Measurements from ENCODE around the gene KRI1. TPM values are rescaled to one million over a fixed set of nuclear protein-coding genes. Genes with fewer than 3 reads are reported as not detected.
"Not testable (repeated sequence)": the region's sequence is repeated elsewhere in the genome, so short reads cannot be mapped to it uniquely, and the experiment has no call there.

Gene KRI1
- total RNA-seq, 4 donors from 2014 or later = 16.0 to 28.0 (median 20.1) TPM

- peaks cover 0 to 5% (median 0%) of the 10 kb centered on the region in 3 donors for H3K4me1 ChIP-seq
- H3K4me3 ChIP-seq = no peak overlapping the region
- H3K36me3 ChIP-seq = no peaks in the 10 kb centered on the region
- peaks cover 45% of the 10 kb centered on the region for H3K27me3 ChIP-seq
- 36 to 74% methylated on average over 3 to 18 of the region's 20 CpGs for WGBS, 2 donors (ENCODE audit: low coverage in 1 of 2)
- no peak for ATAC-seq
- no peak overlapping the region for H3K27ac ChIP-seq
- TF ChIP-seq EP300 (IDR thresholded peaks at IDR 0.05) (no peak), CTCF (IDR thresholded peaks at IDR 0.05) (no peak), POLR2AphosphoS5 (IDR thresholded peaks at IDR 0.05) (no peak), POLR2A (IDR thresholded peaks at IDR 0.05) (no peak)
- H3K9me3 ChIP-seq = no peaks in the 10 kb centered on the region
Measured at GRCh38 chr19:10538204-10538983, 27.4 kb downstream of the KRI1 start.

GRCh38 chr19:10537668-10538067 is 28.1 kb downstream of the KRI1 start:
- no peak overlapping the region for H3K27ac ChIP-seq
- H3K9me3 ChIP-seq = no peaks in the 10 kb centered on the region
- H3K4me3 ChIP-seq = no peak overlapping the region
- H3K4me1 ChIP-seq = no peaks in the 10 kb centered on the region
- H3K36me3 ChIP-seq = no peaks in the 10 kb centered on the region
- ATAC-seq = no peak
- TF ChIP-seq POLR2AphosphoS5 (IDR thresholded peaks at IDR 0.05) (no peak), EP300 (IDR thresholded peaks at IDR 0.05) (no peak), POLR2A (IDR thresholded peaks at IDR 0.05) (no peak), CTCF (IDR thresholded peaks at IDR 0.05) (no peak)
- peaks cover 45% of the 10 kb centered on the region for H3K27me3 ChIP-seq
- 59 to 64% methylated on average over 5 to 9 of the region's 11 CpGs for WGBS, 2 donors (ENCODE audit: low coverage in 1 of 2)

- no peaks in the 10 kb centered on the region for H3K4me1 ChIP-seq
- H3K4me3 ChIP-seq = no peak overlapping the region
- H3K27ac ChIP-seq = no peak overlapping the region
- TF ChIP-seq POLR2A (IDR thresholded peaks at IDR 0.05) = no peak
- no peak for TF ChIP-seq EP300 (IDR thresholded peaks at IDR 0.05)
- TF ChIP-seq CTCF (IDR thresholded peaks at IDR 0.05) = no peak
- no peak for TF ChIP-seq POLR2AphosphoS5 (IDR thresholded peaks at IDR 0.05)
- 50 to 77% methylated on average over 2 to 5 of the region's 6 CpGs for WGBS, 2 donors (ENCODE audit: low coverage in 1 of 2)
- ATAC-seq = no peak
- H3K27me3 ChIP-seq = peaks cover 45% of the 10 kb centered on the region
- no peaks in the 10 kb centered on the region for H3K9me3 ChIP-seq
- H3K36me3 ChIP-seq = no peaks in the 10 kb centered on the region
Measured at GRCh38 chr19:10535613-10536012, 30.2 kb downstream of the KRI1 start.

- no peak for TF ChIP-seq POLR2AphosphoS5 (IDR thresholded peaks at IDR 0.05)
- no peak for TF ChIP-seq EP300 (IDR thresholded peaks at IDR 0.05)
- WGBS, 2 donors (ENCODE audit: low coverage in 1 of 2) = 15 to 56% methylated on average over 4 to 8 of the region's 10 CpGs
- peak overlapping the region in 2 of 4 donors; percentile 43 to 54 for H3K27ac ChIP-seq
- H3K9me3 ChIP-seq = no peaks in the 10 kb centered on the region
- H3K27me3 ChIP-seq = peaks cover 37% of the 10 kb centered on the region
- H3K4me3 ChIP-seq = no peak overlapping the region
- H3K4me1 ChIP-seq = no peaks in the 10 kb centered on the region
- H3K36me3 ChIP-seq = no peaks in the 10 kb centered on the region
- peak; percentile 36 for ATAC-seq
Measured at GRCh38 chr19:10533646-10534386, 32.0 kb downstream of the KRI1 start.

GRCh38 chr19:10532457-10532856 is 33.4 kb downstream of the KRI1 start:
- Histone ChIP-seq H3K4me1 (no peaks in the 10 kb centered on the region), H3K27me3 (peaks cover 24% of the 10 kb centered on the region), H3K4me3 (no peak overlapping the region), H3K27ac (no peak overlapping the region), H3K9me3 (no peaks in the 10 kb centered on the region), H3K36me3 (no peaks in the 10 kb centered on the region)
- ATAC-seq = no peak
- TF ChIP-seq POLR2AphosphoS5 (IDR thresholded peaks at IDR 0.05) = no peak
- no peak for TF ChIP-seq POLR2A (IDR thresholded peaks at IDR 0.05)
- TF ChIP-seq EP300 (IDR thresholded peaks at IDR 0.05) = no peak
- TF ChIP-seq CTCF (IDR thresholded peaks at IDR 0.05) = no peak
- 75 to 100% methylated on average over 1 of the region's 1 CpG for WGBS, 2 donors (ENCODE audit: low coverage in 1 of 2)

GRCh38 chr19:10526887-10527286 is 38.9 kb downstream of the KRI1 start:
- not testable (repeated sequence) for ATAC-seq

More at GRCh38 chr19:10526887-10527286, 38.9 kb downstream of the KRI1 start:
- H3K4me3 ChIP-seq, H3K27me3 ChIP-seq, H3K9me3 ChIP-seq, H3K27ac ChIP-seq, H3K36me3 ChIP-seq, H3K4me1 ChIP-seq: not testable (repeated sequence)
- 81 to 82% methylated on average over 8 of the region's 8 CpGs for WGBS, 2 donors (ENCODE audit: low coverage in 1 of 2)

Data from gastroesophageal sphincter (tissue), 4 donors.